Measurements from ENCODE around the gene INPP5B.

DNA sequence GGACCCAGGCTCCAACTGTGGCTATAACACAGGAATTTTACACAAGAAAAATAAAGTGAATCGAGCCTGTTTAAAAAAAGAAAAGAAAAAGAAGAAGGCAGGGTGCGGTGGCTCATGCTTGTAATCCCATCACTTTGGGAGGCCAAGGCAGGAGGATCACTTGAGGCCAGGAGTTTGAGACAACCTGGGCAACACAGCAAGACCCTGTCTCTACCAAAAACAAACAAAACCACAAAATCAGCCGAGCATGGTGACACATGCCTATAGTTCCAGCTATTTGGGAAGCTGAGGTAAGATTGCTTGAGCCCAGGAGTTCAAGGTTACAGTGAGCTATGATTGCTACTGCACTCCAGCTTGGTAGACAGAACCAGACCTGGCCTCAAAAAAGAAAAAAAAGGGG, 105.2 kb downstream of the INPP5B start:
- TF ChIP-seq POLR2AphosphoS5 (IDR thresholded peaks at IDR 0.05) (no peak), EP300 (IDR thresholded peaks at IDR 0.05) (no peak), POLR2A (IDR thresholded peaks at IDR 0.05) (no peak)
- TF ChIP-seq, protein P1, sequence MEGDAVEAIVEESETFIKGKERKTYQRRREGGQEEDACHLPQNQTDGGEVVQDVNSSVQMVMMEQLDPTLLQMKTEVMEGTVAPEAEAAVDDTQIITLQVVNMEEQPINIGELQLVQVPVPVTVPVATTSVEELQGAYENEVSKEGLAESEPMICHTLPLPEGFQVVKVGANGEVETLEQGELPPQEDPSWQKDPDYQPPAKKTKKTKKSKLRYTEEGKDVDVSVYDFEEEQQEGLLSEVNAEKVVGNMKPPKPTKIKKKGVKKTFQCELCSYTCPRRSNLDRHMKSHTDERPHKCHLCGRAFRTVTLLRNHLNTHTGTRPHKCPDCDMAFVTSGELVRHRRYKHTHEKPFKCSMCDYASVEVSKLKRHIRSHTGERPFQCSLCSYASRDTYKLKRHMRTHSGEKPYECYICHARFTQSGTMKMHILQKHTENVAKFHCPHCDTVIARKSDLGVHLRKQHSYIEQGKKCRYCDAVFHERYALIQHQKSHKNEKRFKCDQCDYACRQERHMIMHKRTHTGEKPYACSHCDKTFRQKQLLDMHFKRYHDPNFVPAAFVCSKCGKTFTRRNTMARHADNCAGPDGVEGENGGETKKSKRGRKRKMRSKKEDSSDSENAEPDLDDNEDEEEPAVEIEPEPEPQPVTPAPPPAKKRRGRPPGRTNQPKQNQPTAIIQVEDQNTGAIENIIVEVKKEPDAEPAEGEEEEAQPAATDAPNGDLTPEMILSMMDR (IDR thresholded peaks at IDR 0.05) = no peak

All from upper lobe of left lung (tissue), 4 donors.